Gastroesophageal sphincter (tissue), 3 donors: ENCODE data around the gene PARP12.

ENCODE experiments used
- POLR2A ChIP-seq, 2 donors: fragments of 450-650 bp; IDR thresholded peaks; one replicate each; pipeline ENCODE4 v1.6.1; 2017; ENCODE audit warnings: antibody characterized with exemption in 2 of 2, mild to moderate bottlenecking in 2 of 2, moderate library complexity in 1 of 2
- POLR2AphosphoS5 ChIP-seq: sonication (generic); formaldehyde crosslinking; IDR thresholded peaks from one replicate; pipeline ENCODE4 v1.6.1; 2017; ENCODE audit warnings: antibody characterized with exemption
- TF ChIP-seq, protein P1 (sequence below), 4 experiments: fragments of 200-600 bp in 2 of 4; fragments of 450-650 bp in 2 of 4; sonication (generic) in 1 of 4; IDR thresholded peaks; one replicate each; pipeline ENCODE4 v1.5.1; 2017 to 2019; ENCODE audit warnings: antibody characterized with exemption in 4 of 4, mild to moderate bottlenecking in 2 of 4, moderate library complexity in 2 of 4

DNA sequence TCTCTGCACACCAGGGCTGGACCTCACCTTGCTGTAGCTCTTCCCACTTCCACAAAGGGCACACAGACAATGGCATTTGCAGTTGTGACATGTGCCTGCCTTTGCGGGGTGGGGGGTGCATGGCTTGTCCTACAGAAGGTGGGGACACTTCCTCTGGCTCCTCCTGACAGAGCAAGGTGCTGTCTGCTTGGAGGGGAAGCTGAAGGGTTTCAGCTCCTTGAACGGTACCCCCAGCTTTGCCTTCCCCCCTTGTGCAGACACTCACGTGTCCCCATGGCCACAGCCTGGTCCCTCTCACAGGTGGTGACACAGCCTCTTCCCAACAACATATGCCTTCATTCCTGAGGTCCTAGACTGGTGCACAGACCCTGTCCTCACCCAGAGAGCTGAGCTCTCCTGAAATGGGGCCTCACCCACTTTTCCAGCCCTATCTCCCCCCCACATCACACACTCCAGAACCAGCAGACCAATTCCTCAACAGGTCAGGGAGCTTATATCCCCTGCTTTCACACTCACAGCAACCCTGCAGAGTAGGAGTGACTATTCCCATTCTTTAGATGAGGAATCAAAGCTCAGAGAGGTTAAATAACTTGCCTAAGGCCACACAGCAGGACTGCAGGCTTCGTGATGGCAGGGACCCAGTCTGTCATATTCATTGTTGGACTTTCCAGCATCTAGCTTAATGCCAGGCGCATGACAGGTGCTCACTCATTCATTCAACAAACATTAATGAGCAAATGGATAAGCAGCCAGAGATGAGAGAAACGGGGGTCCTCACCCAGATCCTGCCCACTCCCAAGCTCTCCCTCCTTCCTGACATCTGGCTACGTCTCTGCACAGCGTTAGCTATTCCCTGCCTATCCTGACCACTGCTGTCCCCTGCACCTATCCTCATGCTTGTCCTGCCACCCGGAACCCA, 44.4 kb downstream of the PARP12 start:
- TF ChIP-seq, protein P1, sequence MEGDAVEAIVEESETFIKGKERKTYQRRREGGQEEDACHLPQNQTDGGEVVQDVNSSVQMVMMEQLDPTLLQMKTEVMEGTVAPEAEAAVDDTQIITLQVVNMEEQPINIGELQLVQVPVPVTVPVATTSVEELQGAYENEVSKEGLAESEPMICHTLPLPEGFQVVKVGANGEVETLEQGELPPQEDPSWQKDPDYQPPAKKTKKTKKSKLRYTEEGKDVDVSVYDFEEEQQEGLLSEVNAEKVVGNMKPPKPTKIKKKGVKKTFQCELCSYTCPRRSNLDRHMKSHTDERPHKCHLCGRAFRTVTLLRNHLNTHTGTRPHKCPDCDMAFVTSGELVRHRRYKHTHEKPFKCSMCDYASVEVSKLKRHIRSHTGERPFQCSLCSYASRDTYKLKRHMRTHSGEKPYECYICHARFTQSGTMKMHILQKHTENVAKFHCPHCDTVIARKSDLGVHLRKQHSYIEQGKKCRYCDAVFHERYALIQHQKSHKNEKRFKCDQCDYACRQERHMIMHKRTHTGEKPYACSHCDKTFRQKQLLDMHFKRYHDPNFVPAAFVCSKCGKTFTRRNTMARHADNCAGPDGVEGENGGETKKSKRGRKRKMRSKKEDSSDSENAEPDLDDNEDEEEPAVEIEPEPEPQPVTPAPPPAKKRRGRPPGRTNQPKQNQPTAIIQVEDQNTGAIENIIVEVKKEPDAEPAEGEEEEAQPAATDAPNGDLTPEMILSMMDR (IDR thresholded peaks at IDR 0.05), result no peak
- no peak for TF ChIP-seq POLR2AphosphoS5
- no peak for TF ChIP-seq POLR2A (IDR thresholded peaks at IDR 0.05)
